DMS114 treated with DMSO at 0.1 percent for 48 hours (cell line): ENCODE results near the gene BCAS3.
"Not testable (repeated sequence)": the region's sequence is repeated elsewhere in the genome, so short reads cannot be mapped to it uniquely, and the experiment has no call there.

ENCODE experiments used
- DNase-seq: peaks from one replicate; lab custom pipeline; 2025; ENCODE audit not compliant: unreplicated experiment; lab: John Stamatoyannopoulos, UW

BCAS3 gene

DNA sequence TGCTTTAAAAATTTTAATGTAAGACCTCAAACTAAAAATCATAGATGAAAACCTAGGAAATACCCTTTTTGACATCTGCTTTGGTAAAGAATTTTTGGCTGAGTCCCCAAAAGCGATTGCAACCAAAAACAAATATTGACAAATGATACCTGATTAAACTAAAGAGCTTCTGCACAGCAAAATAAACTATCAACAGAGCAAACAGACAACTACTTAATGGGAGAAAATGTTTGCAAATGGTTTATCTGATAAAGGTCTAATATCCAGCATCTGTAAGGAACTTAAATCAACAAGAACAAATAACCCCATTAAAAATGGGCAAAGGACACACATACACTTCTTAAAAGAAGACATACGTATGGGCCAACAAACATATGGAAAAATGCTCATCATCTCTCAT lies 242.5 kb downstream of the BCAS3 start:
- no peak for DNase-seq

DNA sequence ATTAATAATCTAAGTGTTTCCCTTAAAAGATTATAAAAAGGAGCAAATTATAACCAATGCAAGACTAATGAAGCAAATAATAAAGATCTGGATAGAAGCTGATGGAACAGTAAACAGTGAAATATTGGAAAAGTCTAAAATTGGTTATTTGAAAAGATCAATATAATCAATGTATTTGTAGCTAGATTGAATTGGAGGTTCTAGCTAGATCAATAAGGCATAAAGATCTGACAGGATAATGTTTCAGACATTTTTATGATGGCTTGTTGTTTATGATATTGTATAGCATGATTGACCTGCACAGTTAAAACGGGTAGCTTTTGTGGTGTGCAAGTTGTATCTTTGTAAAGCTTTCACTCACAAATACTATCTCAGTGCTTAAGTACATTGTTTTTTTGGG lies 245.3 kb downstream of the BCAS3 start:
- no peak for DNase-seq

DNA sequence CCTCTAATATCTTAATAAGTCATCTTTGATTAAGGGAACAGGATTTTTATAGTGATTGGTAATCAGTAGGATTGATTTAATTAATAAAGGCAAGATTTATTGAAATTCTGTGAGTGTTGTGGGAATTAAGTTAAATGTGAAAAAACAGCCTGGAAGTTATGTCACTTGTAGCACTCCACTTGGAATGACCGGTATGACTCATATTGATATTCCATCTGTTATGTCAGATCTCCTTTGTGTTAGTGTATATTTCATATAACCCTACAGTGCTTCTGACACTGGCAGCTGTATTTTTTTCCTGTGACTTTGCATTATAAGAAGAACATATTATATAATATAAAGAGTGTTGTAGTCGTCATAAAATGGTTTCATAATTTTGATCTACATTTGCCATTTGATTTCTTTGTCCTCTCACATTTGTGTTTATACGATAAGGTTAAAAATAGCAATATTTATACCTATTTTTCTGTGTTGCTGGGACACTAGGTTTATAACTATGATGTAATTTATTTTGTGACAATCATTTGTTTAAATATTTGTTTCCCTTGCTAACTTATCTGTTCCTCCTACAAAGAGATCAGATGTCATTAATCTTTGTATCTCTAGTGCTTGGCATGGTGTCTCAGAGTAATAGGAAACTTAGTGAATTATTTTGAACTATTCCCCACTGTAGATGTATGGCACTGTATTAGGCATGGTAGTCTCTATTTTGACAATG lies 249.0 kb downstream of the BCAS3 start:
- no peak for DNase-seq

DNA sequence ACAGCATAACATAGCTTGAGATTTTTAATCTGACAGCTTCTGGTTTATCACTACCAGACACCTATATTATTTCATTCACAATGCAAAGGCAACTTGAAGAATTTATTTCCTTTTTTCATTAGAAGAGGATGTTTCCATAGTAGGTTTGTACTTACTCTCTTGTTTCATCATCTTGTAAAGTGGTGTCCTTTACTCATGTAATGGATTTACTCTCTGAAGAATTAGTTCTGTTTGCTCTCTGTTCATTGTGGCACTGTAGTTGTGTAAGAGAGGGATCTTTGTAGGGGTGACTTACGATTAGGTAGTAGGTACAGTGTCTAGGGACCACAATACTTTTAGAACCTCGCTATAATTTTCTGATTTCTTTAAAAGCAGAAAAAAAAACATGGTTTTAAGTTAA lies 256.1 kb downstream of the BCAS3 start:
- no peak for DNase-seq

DNA sequence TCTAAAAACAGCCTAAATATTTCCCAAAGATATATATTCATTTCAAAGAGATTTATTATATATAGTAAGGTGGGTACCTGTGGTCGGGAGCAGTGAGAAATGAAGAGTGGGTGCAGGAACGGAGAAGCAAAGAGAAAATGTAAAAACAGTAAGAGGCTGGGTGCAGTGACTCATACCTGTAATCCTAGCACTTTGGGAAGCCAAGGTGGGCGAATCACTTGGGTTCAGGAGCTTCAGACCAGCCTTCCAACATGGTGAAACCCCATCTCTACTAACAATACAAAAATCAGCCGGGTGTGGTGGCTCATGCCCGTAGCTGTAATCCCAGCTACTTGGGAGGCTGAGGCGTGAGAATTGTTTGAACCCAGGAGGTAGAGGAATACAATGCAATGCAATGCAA lies 257.1 kb downstream of the BCAS3 start:
- DNase-seq = no peak

DNA sequence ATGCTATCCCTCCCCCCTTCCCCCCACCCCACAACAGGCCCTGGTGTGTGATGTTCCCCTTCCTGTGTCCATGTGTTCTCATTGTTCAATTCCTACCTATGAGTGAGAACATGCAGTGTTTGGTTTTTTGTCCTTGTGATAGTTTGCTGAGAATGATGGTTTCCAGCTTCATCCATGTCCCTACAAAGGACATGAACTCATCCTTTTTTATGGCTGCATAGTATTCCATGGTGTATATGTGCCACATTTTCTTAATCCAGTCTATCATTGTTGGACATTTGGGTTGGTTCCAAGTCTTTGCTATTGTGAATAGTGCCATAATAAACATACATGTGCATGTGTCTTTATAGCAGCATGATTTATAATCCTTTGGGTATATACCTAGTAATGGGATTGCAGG lies 258.3 kb downstream of the BCAS3 start:
- not testable (repeated sequence) for DNase-seq

DNA sequence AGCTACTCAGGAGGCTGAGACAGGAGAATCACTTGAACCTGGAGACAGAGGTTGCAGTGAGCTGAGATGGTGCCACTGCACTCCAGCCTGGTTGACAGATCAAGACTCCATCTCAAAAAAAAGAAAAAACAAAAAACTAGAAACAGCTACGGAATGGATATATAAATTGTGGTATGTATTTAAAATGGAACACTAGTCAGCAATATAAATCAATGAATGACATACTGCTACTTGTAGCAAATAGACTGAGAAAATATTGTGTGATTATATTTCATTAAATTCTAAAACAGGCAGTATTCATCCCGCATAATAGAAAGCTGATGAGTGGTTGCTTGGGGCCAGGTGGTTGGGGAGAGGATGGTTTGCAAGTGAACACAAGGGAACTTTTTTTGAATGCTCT lies 261.7 kb downstream of the BCAS3 start:
- no peak for DNase-seq

DNA sequence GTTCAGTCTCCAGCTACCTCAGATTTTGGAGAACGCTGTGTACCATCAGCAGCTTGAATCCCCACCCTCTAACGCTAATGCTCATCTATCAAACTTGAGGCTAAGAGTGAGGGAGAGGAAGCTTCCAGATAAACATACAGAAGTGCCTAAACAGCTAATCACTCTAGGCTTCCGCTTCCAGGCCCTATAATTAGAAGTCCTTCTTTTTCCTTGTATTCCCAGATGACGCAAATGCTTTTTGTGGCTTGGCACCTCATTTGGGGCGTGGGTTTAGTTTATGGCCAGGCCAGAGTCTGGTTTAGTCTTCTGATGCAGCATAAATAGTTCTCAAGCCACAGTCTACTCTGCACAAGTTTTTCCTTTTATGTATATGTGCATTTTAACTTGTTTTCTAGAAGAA lies 263.4 kb downstream of the BCAS3 start:
- DNase-seq = no peak

DNA sequence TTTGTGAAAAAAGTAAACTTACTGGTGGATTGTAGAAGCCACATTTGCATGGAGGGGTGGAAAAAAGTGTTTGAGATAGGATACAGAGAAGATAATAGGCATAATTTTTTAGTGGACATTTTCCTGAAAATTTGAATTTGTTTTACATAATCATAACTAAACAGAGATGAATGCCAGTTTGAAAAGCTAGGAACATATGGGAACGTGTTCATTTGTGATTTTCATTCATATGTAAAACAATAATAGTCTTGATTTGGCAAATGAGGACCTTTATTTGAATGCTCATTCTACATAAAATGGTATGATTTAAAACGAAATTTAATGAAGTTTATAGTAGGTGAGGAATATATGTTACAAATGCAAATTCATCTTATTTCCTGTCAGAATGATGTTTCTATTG lies 263.9 kb downstream of the BCAS3 start:
- DNase-seq = no peak

DNA sequence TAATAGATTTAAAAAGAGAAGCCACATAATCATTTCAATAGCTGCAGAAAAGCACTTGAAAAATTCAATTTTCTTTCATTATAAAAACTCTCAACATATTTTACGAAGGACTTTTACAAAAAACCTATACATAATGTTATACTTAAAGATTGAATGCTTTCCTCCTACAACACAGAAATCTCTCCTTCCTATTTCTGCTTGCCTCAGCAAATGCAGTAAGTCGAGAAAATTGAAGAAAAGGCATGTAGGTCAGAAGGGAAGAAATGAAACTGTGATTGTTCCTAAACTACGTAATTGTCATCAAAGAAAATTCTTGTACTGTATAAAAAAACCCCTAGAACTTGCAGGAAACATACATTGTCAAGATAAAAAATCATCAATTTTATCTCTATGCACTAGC lies 267.1 kb downstream of the BCAS3 start:
- DNase-seq = no peak

DNA sequence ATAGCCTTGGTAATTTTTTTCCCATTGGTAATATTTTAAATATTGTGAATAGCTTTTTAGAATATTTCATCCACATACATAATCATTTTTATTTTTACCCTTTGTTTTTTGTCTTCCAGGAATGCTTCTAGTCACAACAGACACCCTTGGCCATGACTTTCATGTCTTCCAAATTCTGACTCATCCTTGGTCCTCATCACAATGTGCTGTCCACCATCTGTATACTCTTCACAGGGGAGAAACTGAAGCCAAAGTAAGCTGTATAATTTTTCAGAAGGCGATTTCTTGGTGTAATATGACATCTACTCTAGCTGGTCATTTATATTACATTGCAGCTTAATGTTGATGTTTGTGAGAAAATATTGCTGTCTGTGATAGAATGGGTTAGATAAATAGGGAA lies 269.4 kb downstream of the BCAS3 start:
- DNase-seq = no peak

DNA sequence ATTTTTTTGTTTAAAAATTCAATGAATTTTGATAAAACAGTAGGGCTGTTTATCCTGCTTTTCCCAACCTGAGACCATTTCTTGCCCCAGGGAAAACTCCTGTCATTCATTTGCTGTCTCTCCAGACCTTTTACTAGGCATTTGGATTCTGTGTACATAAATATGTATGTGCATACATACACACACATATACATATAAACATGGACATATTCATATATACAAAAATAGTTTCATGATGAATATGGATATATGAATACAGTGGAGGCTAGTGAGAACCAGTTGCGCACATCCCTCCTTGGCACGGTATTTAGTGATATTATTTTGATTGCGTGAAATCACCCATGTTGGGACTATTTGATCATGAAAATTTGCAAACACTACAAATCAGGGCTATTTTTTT lies 269.9 kb downstream of the BCAS3 start:
- DNase-seq = no peak

DNA sequence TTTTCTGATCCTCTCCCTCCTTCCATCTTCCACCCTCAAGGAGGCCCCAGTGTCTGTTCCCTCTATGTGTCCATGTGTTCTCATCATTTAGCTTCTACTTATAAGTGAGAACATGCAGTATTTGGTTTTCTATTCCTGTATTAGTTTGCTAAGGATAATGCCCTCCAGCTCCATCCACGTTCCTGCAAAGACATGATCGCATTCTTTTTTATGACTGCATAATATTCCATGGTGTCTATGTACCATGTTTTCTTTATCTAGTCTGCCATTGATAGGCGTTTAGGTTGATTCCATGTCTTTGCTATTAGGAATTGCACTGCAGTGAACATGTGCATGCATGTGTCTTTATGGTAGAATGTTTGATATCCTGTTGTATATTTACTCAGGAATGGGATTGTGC lies 275.1 kb downstream of the BCAS3 start:
- no peak for DNase-seq

DNA sequence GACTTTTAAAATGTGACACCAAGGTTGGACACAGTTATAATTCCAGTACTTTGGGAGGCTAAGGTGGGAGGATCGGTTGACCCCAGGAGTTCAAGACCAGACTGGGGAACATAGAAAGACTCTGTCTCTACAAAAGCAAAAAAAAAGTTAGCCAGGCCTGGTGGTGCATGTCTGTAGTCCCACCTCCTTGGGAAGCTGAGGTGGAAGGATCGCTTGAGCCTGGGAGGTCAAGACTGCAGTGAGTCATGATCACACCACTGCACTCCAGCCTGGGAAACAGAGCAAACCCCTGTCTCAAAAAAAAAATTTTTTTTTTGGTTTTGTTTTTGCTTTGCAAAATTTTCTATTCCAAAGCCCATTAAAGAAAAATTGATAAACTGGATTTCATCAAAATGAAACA lies 281.4 kb downstream of the BCAS3 start:
- no peak for DNase-seq

DNA sequence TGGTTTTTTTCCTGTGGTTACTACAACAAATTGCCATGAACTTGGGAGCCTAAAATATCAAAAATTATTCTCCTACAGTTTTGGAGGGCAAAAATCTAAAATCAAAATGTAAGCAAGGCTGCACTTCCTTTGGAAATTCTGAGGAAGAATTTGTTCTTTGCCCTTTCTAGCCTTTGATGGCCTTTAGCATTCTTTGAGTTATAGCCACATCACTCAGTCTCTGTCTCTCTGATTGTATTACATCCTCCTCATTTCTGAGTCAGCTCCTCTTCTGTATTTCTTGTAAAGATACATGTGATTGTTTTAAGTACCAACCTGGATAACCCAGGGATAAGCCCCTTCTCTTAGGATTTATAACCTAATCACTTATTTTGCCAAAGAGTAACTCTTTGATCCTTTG lies 282.0 kb downstream of the BCAS3 start:
- DNase-seq = no peak

DNA sequence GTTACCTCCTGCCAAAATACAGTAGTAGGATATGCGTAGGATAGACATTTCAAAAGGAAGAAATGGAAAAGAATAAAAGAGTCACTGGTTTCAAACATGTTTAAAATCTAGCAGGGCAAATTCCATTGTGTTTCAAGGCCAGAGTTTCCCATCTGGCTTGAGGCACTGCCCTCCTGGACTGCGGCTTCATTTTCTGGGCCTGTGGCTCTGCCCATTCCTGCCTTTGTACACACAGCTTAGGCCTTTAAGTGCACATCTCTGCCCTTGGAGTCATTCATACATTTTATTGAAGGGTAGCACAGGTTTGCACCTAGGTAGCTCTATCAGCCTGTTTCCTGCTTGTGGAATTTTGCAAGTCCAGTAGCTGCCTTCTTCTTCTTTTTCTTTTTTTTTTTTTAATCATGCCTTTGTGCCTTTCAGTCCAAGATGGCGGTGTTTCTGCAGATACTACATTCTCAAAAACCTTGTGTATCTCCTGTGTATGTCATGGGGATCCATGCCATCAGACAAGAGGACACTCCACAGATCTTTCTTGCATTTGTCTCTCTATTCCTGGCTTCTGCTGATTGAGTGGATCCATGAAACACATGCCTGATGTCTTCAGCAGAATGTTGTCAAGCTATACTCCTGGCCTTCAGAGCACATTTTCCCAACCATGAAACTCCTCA lies 282.9 kb downstream of the BCAS3 start:
- DNase-seq = no peak

DNA sequence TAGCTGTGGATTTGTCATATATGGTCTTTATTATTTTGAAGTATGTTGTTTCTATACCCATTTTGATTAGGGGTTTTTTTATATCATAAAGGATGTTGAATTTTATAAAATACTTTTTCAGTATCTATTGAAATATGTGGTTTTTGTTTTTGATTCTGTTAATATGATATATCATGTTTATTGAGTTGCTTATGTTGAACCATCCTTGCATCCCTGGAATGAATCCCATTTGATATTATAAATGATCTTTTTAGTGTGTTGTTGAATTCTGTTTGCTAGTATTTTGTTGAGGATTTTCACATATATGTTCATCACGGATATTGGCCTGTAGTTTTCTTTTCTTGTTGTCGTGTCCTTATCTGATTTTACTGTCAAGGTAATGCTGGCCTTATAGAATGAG lies 286.5 kb downstream of the BCAS3 start:
- no peak for DNase-seq

DNA sequence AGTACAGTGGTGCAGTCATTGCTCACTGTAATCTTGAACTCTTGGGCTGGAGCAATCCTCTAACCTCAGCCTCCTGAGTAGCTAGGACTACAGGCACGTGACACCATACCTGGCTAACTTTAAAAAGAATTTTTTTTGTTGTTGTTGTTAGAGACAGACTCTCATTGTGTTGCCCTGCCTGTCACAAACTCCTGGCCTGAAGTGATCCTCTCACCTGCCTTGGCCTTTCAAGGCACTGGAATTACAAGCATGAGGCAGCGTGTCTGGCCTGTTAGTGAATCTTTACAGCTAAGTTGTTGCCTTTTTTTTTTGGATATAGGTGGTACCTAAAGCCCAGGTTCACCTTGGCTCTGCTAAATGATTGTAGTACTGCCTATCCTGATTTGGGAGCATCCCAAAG lies 290.6 kb downstream of the BCAS3 start:
- DNase-seq = no peak

DNA sequence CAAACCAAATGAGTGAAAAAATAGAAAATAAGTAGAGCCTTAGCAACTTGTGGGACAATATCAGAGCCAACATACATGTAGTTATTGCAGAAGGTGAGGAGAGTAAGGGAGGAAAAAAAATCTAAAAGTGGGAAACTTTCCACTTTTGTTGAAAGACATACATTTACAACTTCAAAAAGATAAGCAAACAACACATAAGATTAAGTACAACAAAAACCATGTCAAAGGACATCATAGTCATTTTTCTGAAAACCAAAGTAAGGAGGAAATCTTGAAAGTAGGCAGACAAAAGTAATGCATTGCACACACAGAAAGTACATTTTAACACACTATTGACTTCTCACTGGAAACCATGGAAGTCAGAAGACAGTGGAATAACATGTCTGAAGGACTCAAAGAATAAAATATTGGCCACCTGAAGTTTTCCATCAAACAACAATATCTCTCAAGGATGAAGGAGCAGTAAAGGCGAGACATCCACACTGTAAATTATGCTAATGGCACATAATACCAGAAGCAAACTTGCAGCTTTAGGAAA lies 291.9 kb downstream of the BCAS3 start:
- DNase-seq = no peak

DNA sequence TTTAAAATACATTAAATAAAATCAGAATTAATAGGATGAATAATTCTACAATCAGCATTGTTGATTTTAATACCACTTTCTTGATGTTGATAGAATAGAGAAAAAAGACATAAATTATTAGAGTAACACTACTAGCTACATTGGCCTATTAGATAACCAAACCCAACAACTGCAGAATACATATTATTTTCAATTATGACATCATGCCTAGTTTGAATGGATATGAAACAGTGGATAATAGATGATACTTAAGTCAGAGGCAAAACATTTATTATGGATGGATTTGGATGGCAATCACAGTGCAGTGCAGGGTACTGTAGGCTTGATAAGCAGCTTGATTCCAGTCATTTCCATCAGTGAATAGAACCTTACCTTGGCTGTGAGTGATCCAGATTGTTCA lies 293.1 kb downstream of the BCAS3 start:
- no peak for DNase-seq

DNA sequence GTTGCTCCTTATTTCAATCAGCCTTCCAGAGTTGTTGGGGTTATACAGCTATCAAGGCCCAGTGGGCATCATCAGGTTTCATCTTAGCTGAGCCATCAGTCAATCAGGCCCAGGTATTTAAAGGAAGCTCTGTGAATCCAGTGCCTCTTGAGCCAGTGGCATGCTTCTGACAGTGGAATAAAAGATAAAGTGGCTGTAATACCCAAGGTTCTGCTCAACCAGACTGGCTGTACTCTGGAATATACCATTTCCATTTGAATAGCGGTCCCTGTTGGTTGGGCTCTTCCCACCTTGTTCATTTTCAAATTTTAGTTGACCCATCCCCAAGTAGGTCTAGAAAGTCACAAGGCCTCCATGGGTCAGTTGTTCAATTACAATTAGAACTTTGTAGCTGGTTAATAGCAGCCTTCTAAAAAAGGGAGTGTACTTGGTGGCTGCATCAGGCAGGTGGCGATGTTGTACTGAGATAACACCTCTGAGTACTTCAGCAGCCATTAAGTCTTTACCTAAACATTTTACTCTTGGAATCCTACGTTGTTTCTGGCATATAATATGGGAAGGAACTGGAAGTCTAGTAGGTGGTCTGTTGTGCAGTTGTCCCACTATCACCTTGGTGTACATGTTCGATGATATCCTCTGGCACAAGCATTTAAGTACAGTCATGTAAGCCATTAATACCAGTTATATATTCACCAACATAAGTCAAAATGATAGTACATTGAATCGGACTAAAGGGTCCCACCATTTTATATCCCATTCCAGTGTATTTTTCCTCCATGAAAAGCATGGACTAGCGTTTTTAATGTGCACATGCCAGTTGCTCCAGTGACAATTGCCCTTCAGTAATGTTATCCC lies 294.1 kb downstream of the BCAS3 start:
- peak; percentile 4 for DNase-seq

DNA sequence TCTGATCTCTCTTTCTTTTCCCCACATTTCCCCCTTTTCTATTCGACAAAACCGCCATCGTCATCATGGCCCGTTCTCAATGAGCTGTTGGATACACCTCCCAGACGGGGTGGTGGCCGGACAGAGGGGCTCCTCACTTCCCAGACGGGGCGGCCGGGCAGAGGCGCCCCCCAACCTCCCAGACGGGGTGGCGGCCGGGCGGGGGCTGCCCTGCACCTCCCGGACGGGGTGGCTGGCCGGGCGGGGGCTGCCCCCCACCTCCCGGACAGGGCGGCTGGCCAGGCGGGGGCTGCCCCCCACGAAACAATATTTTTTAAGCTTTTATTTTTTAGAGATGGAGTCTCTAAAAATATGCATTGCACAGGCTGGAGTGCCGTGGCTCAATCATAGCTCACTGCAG lies 299.2 kb downstream of the BCAS3 start:
- DNase-seq = not testable (repeated sequence)
